Heart left ventricle (tissue), 16 donors: ENCODE results near the gene NFAT5. TPM values are rescaled to one million over a fixed set of nuclear protein-coding genes. Genes with fewer than 3 reads are reported as not detected.

Experiments
- ATAC-seq, 4 donors: fragments of 200-7000 bp; cut with Tn5 transposase; one replicate each; pipeline ENCODE4 v1.9.1; 2020 to 2022; ENCODE audit warnings: moderate library complexity in 4 of 4, mild to moderate bottlenecking in 3 of 4, moderate number of reproducible peaks in 1 of 4
- DNase-seq, 5 donors: peaks; one replicate each; pipeline ENCODE4 v3.0.0-alpha.2; 2020
- H3K27ac ChIP-seq, 12 donors: fragments of 200-600 bp; sonication (generic) in 4 of 12; one replicate each; pipeline versions ENCODE4 v1.5.0 to v1.8.0; 2016 to 2022; ENCODE audit warnings: mild to moderate bottlenecking in 2 of 12
- H3K27me3 ChIP-seq, 9 donors: fragments of 200-600 bp; sonication (generic) in 2 of 9; one replicate each; pipeline versions ENCODE4 v1.5.1 to v1.8.0; 2016 to 2022; ENCODE audit warnings: mild to moderate bottlenecking in 3 of 9
- H3K36me3 ChIP-seq, 9 donors: fragments of 200-600 bp; sonication (generic) in 2 of 9; one replicate each; pipeline versions ENCODE4 v1.5.0 to v1.8.0; 2018 to 2022; ENCODE audit warnings: mild to moderate bottlenecking in 2 of 9
- H3K4me1 ChIP-seq, 12 donors: fragments of 200-600 bp; sonication (generic) in 4 of 12; one replicate each; pipeline versions ENCODE4 v1.5.0 to v1.8.0; 2016 to 2022; ENCODE audit warnings: mild to moderate bottlenecking in 3 of 12
- H3K4me3 ChIP-seq, 12 donors: fragments of 200-600 bp; sonication (generic) in 4 of 12; one replicate each; pipeline versions ENCODE4 v1.5.0 to v1.8.0; 2017 to 2022; ENCODE audit warnings: mild to moderate bottlenecking in 9 of 12, moderate library complexity in 4 of 12
- H3K9me3 ChIP-seq, 12 donors: fragments of 200-600 bp; sonication (generic) in 4 of 12; one replicate each; pipeline versions ENCODE4 v1.5.0 to v1.8.0; 2016 to 2022; ENCODE audit warnings: mild to moderate bottlenecking in 1 of 12
- CTCF ChIP-seq, 12 donors: fragments of 200-600 bp; sonication (generic) in 4 of 12; IDR thresholded peaks; one replicate each; pipeline versions ENCODE4 v1.5.0 to v1.8.0; 2018 to 2022; ENCODE audit warnings: antibody characterized with exemption in 12 of 12, mild to moderate bottlenecking in 5 of 12
- POLR2A ChIP-seq, 2 donors: fragments of 450-650 bp; IDR thresholded peaks; one replicate each; pipeline ENCODE4 v1.6.1; 2017; ENCODE audit warnings: antibody characterized with exemption in 2 of 2, mild to moderate bottlenecking in 2 of 2, moderate library complexity in 2 of 2
- WGBS, 4 donors: extraction: QIAGEN DNeasy Blood & Tissue Kit in 2 of 4; methylation state at CpG; one replicate each; pipeline versions ENCODE4 v1.1.5 to v1.1.7; 2013 to 2018; 5-methylcytosine and 5-hydroxymethylcytosine counted together
- intact Hi-C, 10 donors: fragments of 100-400 bp; cut with DNase I; formaldehyde crosslinking; loops; one replicate each; pipeline versions ENCODE4 v1.11.1 to v1.14.2; 2022
- polyA plus RNA-seq, 2 donors: library from polyadenylated mRNA; stranded (reverse); fragments of 200-250 nt; gene quantifications; one replicate each; pipeline ENCODE4 v1.2.3, GENCODE V29; 2013
- total RNA-seq, 9 donors: library from RNA; depleted of rRNA in 2 of 9; stranded (reverse); fragments of >200 nt in 2 of 9; fragmentation: NEBNext Ultra II Directional in 3 of 9; extraction: Animal tissue kit (Norgen Biotek cat#: 25700) in 3 of 9; gene quantifications; one replicate each; pipeline versions ENCODE4 v1.1.0 to v1.2.4, GENCODE V29; 2016 to 2023
- donor health status: ischemic (EF 13 %, LVEDD 7.1; RV severe dilation, severe dysfunction).
- donor health status: healthy with polysubstance abuse.
- donor health status: DM: no; HTN: yes; CAD: no.
- donor health status: DM: no; HTN: no; CAD: no.
- donor health status: ischemic (EF 25% LVEDD 6.9; RV normal size, moderate dysfunction).
- donor health status: ischemic (EF 25% LVEDD 5.7; RV mildly dilated, moderate dysfunction).
- donor health status: healthy.
- donor health status: DM: yes; HTN: yes; CAD: no.
- donor health status: ischemic (EF 35%, LVEDD 5.7; RV mildly dilated, moderate dysfunction).
- donor health status: nonischemic (EF 11% LVEDD 7.7; RV severe dilation, severe dysfunction).
- donor health status: DM: yes; HTN: yes; CAD: no.
- donor health status: PGD.
- donor health status: ischemic (EF 29% LVEDD 5.4; RV normal size, mild dysfunction).
- donor health status: nonischemic (EF 23%, LVEDD 6.1; RV moderate dilation, normal function).

The NFAT5 gene
- total and polyA plus RNA-seq, 11 donors = 4.9 to 30.5 (median 20.6) TPM

- no peak overlapping the region for H3K4me3 ChIP-seq
- H3K27ac ChIP-seq = no peak overlapping the region
- DNase-seq (no peak), ATAC-seq (no peak)
- no peaks in the 10 kb centered on the region for H3K27me3 ChIP-seq
- peaks cover 0 to 80% (median 41%) of the 10 kb centered on the region in 9 donors for H3K36me3 ChIP-seq
- intact Hi-C loops = loop anchor here in 1 of 10 donors (10.0 kb wide), 1 partner anchor 307 kb away; no protein-coding TSS in a partner anchor
- no peak for TF ChIP-seq POLR2A (IDR thresholded peaks at IDR 0.05)
- no peak for TF ChIP-seq CTCF (IDR thresholded peaks at IDR 0.05)
- no peaks in the 10 kb centered on the region for H3K9me3 ChIP-seq
- H3K4me1 ChIP-seq = no peaks in the 10 kb centered on the region
Observed at GRCh38 chr16:69701452-69701851, 135.7 kb downstream of the NFAT5 start.

- H3K4me1 ChIP-seq = no peaks in the 10 kb centered on the region
- WGBS, 4 donors = 88 to 95% (median 93%) methylated on average over 2 of the region's 2 CpGs
- no peaks in the 10 kb centered on the region for H3K9me3 ChIP-seq
- ATAC-seq = no peak
- no peak for DNase-seq
- H3K36me3 ChIP-seq = peaks cover 0 to 80% (median 36%) of the 10 kb centered on the region in 9 donors
- no peaks in the 10 kb centered on the region for H3K27me3 ChIP-seq
- TF ChIP-seq POLR2A (IDR thresholded peaks at IDR 0.05) (no peak), CTCF (IDR thresholded peaks at IDR 0.05) (no peak)
- H3K27ac ChIP-seq = no peak overlapping the region
- intact Hi-C loops = loop anchor here in 1 of 10 donors (10.0 kb wide), 1 partner anchor 307 kb away; no protein-coding TSS in a partner anchor
- H3K4me3 ChIP-seq = no peak overlapping the region
Observed at GRCh38 chr16:69701866-69702265, 136.1 kb downstream of the NFAT5 start.

- DNase-seq (no peak), ATAC-seq (no peak)
- intact Hi-C loops = loop anchor here in 1 of 10 donors (10.0 kb wide), 1 partner anchor 309 kb away; no protein-coding TSS in a partner anchor
- H3K27me3 ChIP-seq = no peaks in the 10 kb centered on the region
- WGBS, 4 donors = 68 to 96% (median 87%) methylated on average over 2 of the region's 2 CpGs
- no peak overlapping the region for H3K4me3 ChIP-seq
- TF ChIP-seq CTCF (IDR thresholded peaks at IDR 0.05) (no peak), POLR2A (IDR thresholded peaks at IDR 0.05) (no peak)
- no peaks in the 10 kb centered on the region for H3K9me3 ChIP-seq
- no peaks in the 10 kb centered on the region for H3K4me1 ChIP-seq
- no peak overlapping the region for H3K27ac ChIP-seq
- H3K36me3 ChIP-seq = peaks cover 0 to 73% (median 28%) of the 10 kb centered on the region in 9 donors
Observed at GRCh38 chr16:69703638-69704037, 137.9 kb downstream of the NFAT5 start.

- DNase-seq = no peak
- peak in 1 of 4 donors; percentile 33 for ATAC-seq
- TF ChIP-seq CTCF (IDR thresholded peaks at IDR 0.05) (no peak), POLR2A (IDR thresholded peaks at IDR 0.05) (no peak)
- intact Hi-C loops = loop anchor here in 2 of 10 donors (5.0 to 10.0 kb wide), 2 partner anchors 46 to 312 kb away; partner anchors contain the start of gene NOB1 (in 1 of the 2)
- Histone ChIP-seq H3K27me3 (no peaks in the 10 kb centered on the region), H3K36me3 (peaks cover 0 to 65% (median 34%) of the 10 kb centered on the region in 9 donors), H3K4me1 (peaks cover 0 to 9% (median 0%) of the 10 kb centered on the region in 12 donors), H3K27ac (peak overlapping the region in 1 of 12 donors; percentile 11), H3K4me3 (no peak overlapping the region), H3K9me3 (no peaks in the 10 kb centered on the region)
- WGBS, 4 donors = 79 to 88% (median 85%) methylated on average over 1 of the region's 1 CpG
Observed at GRCh38 chr16:69706256-69706974, 140.6 kb downstream of the NFAT5 start.
